ENCODE data around the gene UBAP1L. TPM values are rescaled to one million over a fixed set of nuclear protein-coding genes. Genes with fewer than 3 reads are reported as not detected.

Gene UBAP1L
- polyA plus RNA-seq, 1 experiment = 1.0 TPM

GRCh38 chr15:65066001-65066634 lies 48.9 kb downstream of the UBAP1L start:
- DNase-seq (ENCODE audit: low read depth) = no peak
- CTCF ChIA-PET = interaction anchor here (1.4 to 6.5 kb wide), 3 partner anchors 11 to 33 kb away, joined by 3 to 59 read pairs (median 57); partner anchors contain the start of gene KBTBD13
- POLR2A ChIA-PET = no interaction called here
- TF ChIP-seq, protein P1, sequence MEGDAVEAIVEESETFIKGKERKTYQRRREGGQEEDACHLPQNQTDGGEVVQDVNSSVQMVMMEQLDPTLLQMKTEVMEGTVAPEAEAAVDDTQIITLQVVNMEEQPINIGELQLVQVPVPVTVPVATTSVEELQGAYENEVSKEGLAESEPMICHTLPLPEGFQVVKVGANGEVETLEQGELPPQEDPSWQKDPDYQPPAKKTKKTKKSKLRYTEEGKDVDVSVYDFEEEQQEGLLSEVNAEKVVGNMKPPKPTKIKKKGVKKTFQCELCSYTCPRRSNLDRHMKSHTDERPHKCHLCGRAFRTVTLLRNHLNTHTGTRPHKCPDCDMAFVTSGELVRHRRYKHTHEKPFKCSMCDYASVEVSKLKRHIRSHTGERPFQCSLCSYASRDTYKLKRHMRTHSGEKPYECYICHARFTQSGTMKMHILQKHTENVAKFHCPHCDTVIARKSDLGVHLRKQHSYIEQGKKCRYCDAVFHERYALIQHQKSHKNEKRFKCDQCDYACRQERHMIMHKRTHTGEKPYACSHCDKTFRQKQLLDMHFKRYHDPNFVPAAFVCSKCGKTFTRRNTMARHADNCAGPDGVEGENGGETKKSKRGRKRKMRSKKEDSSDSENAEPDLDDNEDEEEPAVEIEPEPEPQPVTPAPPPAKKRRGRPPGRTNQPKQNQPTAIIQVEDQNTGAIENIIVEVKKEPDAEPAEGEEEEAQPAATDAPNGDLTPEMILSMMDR (IDR thresholded peaks at IDR 0.05; ENCODE audit: insufficient read depth, low read depth, low read length) = no peak
- H3K36me3 ChIP-seq (ENCODE audit: control insufficient read depth, insufficient read depth, low read length) = no peaks in the 10 kb centered on the region
- H3K4me3 ChIP-seq (ENCODE audit: low read depth, low read length) = no peak overlapping the region
- H3K27me3 ChIP-seq (ENCODE audit: control insufficient read depth, insufficient read depth, low read length) = peaks cover 26% of the 10 kb centered on the region

- H3K36me3 ChIP-seq (ENCODE audit: control insufficient read depth, insufficient read depth, low read length) = no peaks in the 10 kb centered on the region
- ChIA-PET CTCF (interaction anchor here (0.7 to 5.8 kb wide), 5 partner anchors 9 to 252 kb away, joined by 3 to 36 read pairs (median 5); partner anchors contain the start of gene KBTBD13), POLR2A (no interaction called here)
- TF ChIP-seq, protein P1 (IDR thresholded peaks at IDR 0.05; ENCODE audit: insufficient read depth, low read depth, low read length) = no peak
- H3K4me3 ChIP-seq (ENCODE audit: low read depth, low read length) = no peak overlapping the region
- DNase-seq (ENCODE audit: low read depth) = no peak
- H3K27me3 ChIP-seq (ENCODE audit: control insufficient read depth, insufficient read depth, low read length) = peaks cover 33% of the 10 kb centered on the region
These were observed 52.3 kb downstream of the UBAP1L start for GRCh38 chr15:65062726-65063125.

GRCh38 chr15:65062061-65062460 lies 52.9 kb downstream of the UBAP1L start:
- POLR2A ChIA-PET = no interaction called here
- Histone ChIP-seq H3K27me3 (ENCODE audit: control insufficient read depth, insufficient read depth, low read length) (peaks cover 29% of the 10 kb centered on the region), H3K36me3 (ENCODE audit: control insufficient read depth, insufficient read depth, low read length) (no peaks in the 10 kb centered on the region), H3K4me3 (ENCODE audit: low read depth, low read length) (no peak overlapping the region)
- CTCF ChIA-PET = interaction anchor here (0.7 to 5.8 kb wide), 5 partner anchors 8 to 252 kb away, joined by 3 to 36 read pairs (median 5); partner anchors contain the start of gene KBTBD13
- TF ChIP-seq, protein P1 (IDR thresholded peaks at IDR 0.05; ENCODE audit: insufficient read depth, low read depth, low read length) = no peak
- DNase-seq (ENCODE audit: low read depth) = no peak

GRCh38 chr15:65060641-65061397 lies 54.2 kb downstream of the UBAP1L start:
- ChIA-PET POLR2A (no interaction called here), CTCF (interaction anchor here (1.3 to 5.8 kb wide), 4 partner anchors 16 to 250 kb away, joined by 3 to 36 read pairs (median 9); partner anchors contain the start of gene KBTBD13)
- H3K27me3 ChIP-seq (ENCODE audit: control insufficient read depth, insufficient read depth, low read length) = peaks cover 22% of the 10 kb centered on the region
- DNase-seq (ENCODE audit: low read depth) = no peak
- H3K36me3 ChIP-seq (ENCODE audit: control insufficient read depth, insufficient read depth, low read length) = no peaks in the 10 kb centered on the region
- TF ChIP-seq, protein P1 (IDR thresholded peaks at IDR 0.05; ENCODE audit: insufficient read depth, low read depth, low read length) = no peak
- no peak overlapping the region for H3K4me3 ChIP-seq (ENCODE audit: low read depth, low read length)

GRCh38 chr15:65059931-65060596 lies 54.9 kb downstream of the UBAP1L start:
- H3K36me3 ChIP-seq (ENCODE audit: control insufficient read depth, insufficient read depth, low read length) = no peaks in the 10 kb centered on the region
- no peak overlapping the region for H3K4me3 ChIP-seq (ENCODE audit: low read depth, low read length)
- peaks cover 15% of the 10 kb centered on the region for H3K27me3 ChIP-seq (ENCODE audit: control insufficient read depth, insufficient read depth, low read length)
- CTCF ChIA-PET = interaction anchor here (1.3 to 5.8 kb wide), 3 partner anchors 17 to 41 kb away, joined by 3 to 36 read pairs (median 13); partner anchors contain the start of gene KBTBD13
- POLR2A ChIA-PET = no interaction called here
- DNase-seq (ENCODE audit: low read depth) = no peak
- TF ChIP-seq, protein P1 (IDR thresholded peaks at IDR 0.05; ENCODE audit: insufficient read depth, low read depth, low read length) = no peak

All from BJ (cell line).